IgD-negative memory B cell (primary cell): Measurements from ENCODE around the gene ITGAV. TPM values are rescaled to one million over a fixed set of nuclear protein-coding genes. Genes with fewer than 3 reads are reported as not detected.

Experiments used
- H3K27ac Mint-ChIP-seq, 3 donors: one replicate each; pipeline ENCODE4 v1.8.0; 2020 to 2022; ENCODE audit warnings: mild to moderate bottlenecking in 3 of 3, mixed read lengths in 3 of 3, moderate library complexity in 1 of 3
- H3K27me3 Mint-ChIP-seq: one replicate; pipeline ENCODE4 v1.8.0; 2021; ENCODE audit warnings: mixed read lengths
- H3K36me3 Mint-ChIP-seq: one replicate; pipeline ENCODE4 v1.8.0; 2020; ENCODE audit warnings: mild to moderate bottlenecking, mixed read lengths
- H3K4me1 Mint-ChIP-seq, 3 donors: one replicate each; pipeline ENCODE4 v1.8.0; 2020 to 2022; ENCODE audit warnings: mixed read lengths in 3 of 3, mild to moderate bottlenecking in 1 of 3
- H3K4me3 Mint-ChIP-seq, 4 donors: one replicate each; pipeline ENCODE4 v1.8.0; 2020 to 2022; ENCODE audit warnings: mild to moderate bottlenecking in 4 of 4, mixed read lengths in 4 of 4, moderate library complexity in 3 of 4
- H3K9me3 Mint-ChIP-seq, 3 donors: one replicate each; pipeline ENCODE4 v1.8.0; 2020 to 2021; ENCODE audit warnings: mixed read lengths in 3 of 3, mild to moderate bottlenecking in 1 of 3
- polyA plus RNA-seq: library from polyadenylated mRNA; unstranded; fragments of 300-500 nt; fragmentation: Illumina TruSeq; gene quantifications from one replicate; pipeline ENCODE4 v1.2.3, GENCODE V29; 2021

ITGAV gene
- polyA plus RNA-seq, 1 donor from 2014 or later = 0.61 TPM

- H3K9me3 Mint-ChIP-seq = no peaks in the 10 kb centered on the region
- no peak overlapping the region for H3K27ac Mint-ChIP-seq
- peaks cover 2% of the 10 kb centered on the region for H3K36me3 Mint-ChIP-seq
- H3K4me3 Mint-ChIP-seq = no peak overlapping the region
- H3K4me1 Mint-ChIP-seq = no peaks in the 10 kb centered on the region
- H3K27me3 Mint-ChIP-seq = peaks cover 6% of the 10 kb centered on the region
These were observed 129.0 kb downstream of the ITGAV start for GRCh38 chr2:186718903-186719302.

GRCh38 chr2:186721956-186722355 is 132.1 kb downstream of the ITGAV start:
- H3K36me3 Mint-ChIP-seq = peaks cover 2% of the 10 kb centered on the region
- no peak overlapping the region for H3K27ac Mint-ChIP-seq
- peaks cover 4% of the 10 kb centered on the region for H3K27me3 Mint-ChIP-seq
- H3K4me3 Mint-ChIP-seq = no peak overlapping the region
- H3K4me1 Mint-ChIP-seq = no peaks in the 10 kb centered on the region
- no peaks in the 10 kb centered on the region for H3K9me3 Mint-ChIP-seq

- H3K36me3 Mint-ChIP-seq = no peaks in the 10 kb centered on the region
- no peaks in the 10 kb centered on the region for H3K9me3 Mint-ChIP-seq
- no peaks in the 10 kb centered on the region for H3K4me1 Mint-ChIP-seq
- H3K27me3 Mint-ChIP-seq = no peaks in the 10 kb centered on the region
- no peak overlapping the region for H3K27ac Mint-ChIP-seq
- no peak overlapping the region for H3K4me3 Mint-ChIP-seq
These were observed 134.9 kb downstream of the ITGAV start for GRCh38 chr2:186724736-186725135.

DNA sequence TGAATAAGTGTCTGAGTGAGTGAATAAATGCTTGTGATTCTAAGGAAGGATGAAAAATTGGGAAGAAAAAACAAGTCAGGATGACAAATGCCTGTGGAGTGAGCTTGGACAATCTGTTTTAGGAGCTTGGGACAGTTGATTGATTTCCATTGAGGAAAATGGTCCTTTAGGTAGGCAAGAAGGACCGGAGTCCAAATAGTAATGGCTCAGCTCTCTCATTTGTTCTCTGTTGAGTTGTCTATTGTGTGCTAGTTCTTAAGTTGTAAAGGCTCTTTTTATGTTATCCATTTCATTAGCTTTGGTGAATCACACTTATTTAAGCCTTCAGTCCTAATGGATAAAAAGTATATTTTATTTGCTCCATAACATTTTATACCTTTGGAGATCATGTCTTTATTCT is 135.9 kb downstream of the ITGAV start:
- Mint-ChIP-seq H3K9me3 (no peaks in the 10 kb centered on the region), H3K4me3 (no peak overlapping the region), H3K27me3 (no peaks in the 10 kb centered on the region), H3K4me1 (no peaks in the 10 kb centered on the region), H3K27ac (no peak overlapping the region), H3K36me3 (no peaks in the 10 kb centered on the region)

DNA sequence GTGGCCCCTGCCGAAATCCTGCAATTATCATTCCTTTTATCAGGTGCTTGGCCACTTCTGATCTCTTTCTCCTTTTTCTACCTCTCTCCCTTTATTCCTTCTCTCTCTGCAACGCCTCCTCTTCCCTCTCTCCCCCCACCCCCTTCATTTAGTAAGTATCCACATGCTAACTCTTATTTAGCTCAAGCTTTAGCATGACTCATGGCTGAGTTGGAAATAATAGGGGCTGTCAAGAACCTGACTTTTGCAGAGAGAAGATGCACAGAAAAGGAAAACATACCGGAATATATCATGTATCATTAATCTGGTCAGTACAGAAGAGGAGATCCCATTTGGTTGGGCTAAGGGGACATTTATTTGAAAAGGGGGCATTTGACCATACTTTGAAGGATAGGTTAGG is 137.1 kb downstream of the ITGAV start:
- Mint-ChIP-seq H3K27me3 (peaks cover 1% of the 10 kb centered on the region), H3K36me3 (no peaks in the 10 kb centered on the region), H3K4me1 (no peaks in the 10 kb centered on the region), H3K9me3 (no peaks in the 10 kb centered on the region), H3K27ac (no peak overlapping the region), H3K4me3 (no peak overlapping the region)

- Mint-ChIP-seq H3K4me1 (no peaks in the 10 kb centered on the region), H3K27ac (no peak overlapping the region), H3K27me3 (peaks cover 1% of the 10 kb centered on the region), H3K36me3 (no peaks in the 10 kb centered on the region), H3K4me3 (no peak overlapping the region), H3K9me3 (peaks cover 0 to 1% (median 0%) of the 10 kb centered on the region in 3 donors)
These were observed 138.8 kb downstream of the ITGAV start for GRCh38 chr2:186728631-186729030.

Other genes with a start within 250 kb of the ITGAV start
- 64.9 TPM for gene ZC3H15, start 103.8 kb upstream of the ITGAV start, polyA plus RNA-seq
- not detected for gene FAM171B, start 104.0 kb downstream of the ITGAV start, polyA plus RNA-seq